Measurements from ENCODE around the gene ARHGAP42.

DNA sequence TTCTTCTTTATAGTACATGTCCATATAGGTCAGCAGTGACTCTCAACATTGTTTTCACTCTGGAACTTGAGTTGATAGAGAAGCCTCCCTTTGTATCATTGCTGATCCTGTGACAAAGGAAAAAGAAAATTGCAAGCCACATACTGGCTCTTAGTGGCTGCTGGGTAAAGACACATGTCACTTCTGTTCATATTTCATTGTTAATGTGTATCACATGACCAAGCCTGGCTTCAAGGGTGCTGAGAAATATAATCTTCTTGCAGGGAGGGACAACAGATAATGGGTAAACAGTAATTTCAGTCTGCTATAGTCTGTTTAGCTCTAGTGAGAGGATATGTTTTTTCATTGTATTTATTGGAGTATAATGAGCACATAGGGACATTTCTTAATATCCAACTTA is 269.3 kb downstream of the ARHGAP42 start:
- TF ChIP-seq, protein P1, sequence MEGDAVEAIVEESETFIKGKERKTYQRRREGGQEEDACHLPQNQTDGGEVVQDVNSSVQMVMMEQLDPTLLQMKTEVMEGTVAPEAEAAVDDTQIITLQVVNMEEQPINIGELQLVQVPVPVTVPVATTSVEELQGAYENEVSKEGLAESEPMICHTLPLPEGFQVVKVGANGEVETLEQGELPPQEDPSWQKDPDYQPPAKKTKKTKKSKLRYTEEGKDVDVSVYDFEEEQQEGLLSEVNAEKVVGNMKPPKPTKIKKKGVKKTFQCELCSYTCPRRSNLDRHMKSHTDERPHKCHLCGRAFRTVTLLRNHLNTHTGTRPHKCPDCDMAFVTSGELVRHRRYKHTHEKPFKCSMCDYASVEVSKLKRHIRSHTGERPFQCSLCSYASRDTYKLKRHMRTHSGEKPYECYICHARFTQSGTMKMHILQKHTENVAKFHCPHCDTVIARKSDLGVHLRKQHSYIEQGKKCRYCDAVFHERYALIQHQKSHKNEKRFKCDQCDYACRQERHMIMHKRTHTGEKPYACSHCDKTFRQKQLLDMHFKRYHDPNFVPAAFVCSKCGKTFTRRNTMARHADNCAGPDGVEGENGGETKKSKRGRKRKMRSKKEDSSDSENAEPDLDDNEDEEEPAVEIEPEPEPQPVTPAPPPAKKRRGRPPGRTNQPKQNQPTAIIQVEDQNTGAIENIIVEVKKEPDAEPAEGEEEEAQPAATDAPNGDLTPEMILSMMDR (IDR thresholded peaks at IDR 0.05; ENCODE audit: borderline replicate concordance, extremely low read depth, low read length, poor library complexity, severe bottlenecking) = no peak
- no peak for TF ChIP-seq EZH2 (IDR thresholded peaks at IDR 0.05; ENCODE audit: borderline replicate concordance, low read depth, low read length, severe bottlenecking)

All from DND-41 (cell line).